K562 (cell line): Measurements from ENCODE around the gene EN2. TPM values are rescaled to one million over a fixed set of nuclear protein-coding genes. Genes with fewer than 3 reads are reported as not detected.

Source experiments
- ATAC-seq: fragments of 200-7000 bp; cut with Tn5 transposase; 3 replicates; pipeline ENCODE4 v1.9.1; 2020; ENCODE audit warnings: moderate library complexity
- BruUV-seq: library from RNA; stranded (reverse); fragments of 400-500 nt; replicated peaks from 2 replicates; lab custom pipeline; 2021; lab: Mats Ljungman, UMichigan
- CTCF ChIA-PET: fragments of 300-600 bp; formaldehyde crosslinking; extraction: SDS; loops from one replicate; lab custom pipeline; 2021; ENCODE audit warnings: low intra/inter-chr PET ratio; lab: Yijun Ruan, JAX
- POLR2A ChIA-PET: fragments of 300-600, 350-650 bp; sonication (Branson Sonifier 250); formaldehyde crosslinking; extraction: SDS; loops from one replicate; lab custom pipeline; 2021; ENCODE audit warnings: antibody characterized with exemption, inconsistent platforms; lab: Yijun Ruan, JAX
- DNase-seq, 4 experiments: peaks; one replicate each; pipeline versions ENCODE4 v3.0.0 to v3.0.0-alpha.2; 2011 to 2018; ENCODE audit warnings: low spot score in 3 of 4, mixed read lengths in 3 of 4; ENCODE audit errors: extremely low read depth in 1 of 4
- FAIRE-seq: peaks from 2 replicates; lab custom pipeline; 2011; peaks lifted over from hg19 to GRCh38; lab: Jason Lieb, UNC
- H2AFZ ChIP-seq: 2 replicates; pipeline ENCODE4 v1.6.0; 2011; ENCODE audit warnings: low read depth, low read length, control low read depth, inconsistent platforms
- H3K27ac ChIP-seq: fragments of 200-600 bp; 3 replicates; pipeline ENCODE4 v1.8.0; 2011; ENCODE audit warnings: low read depth, mild to moderate bottlenecking, control low read depth, inconsistent platforms, low read length, moderate library complexity, mixed read lengths; ENCODE audit errors: extremely low read depth
- H3K27me3 ChIP-seq, 2 experiments: fragments of 300-600 bp in 1 of 2; 2 replicates in 1 of 2; 3 replicates in 1 of 2; pipeline versions ENCODE4 v1.6.0 to v1.8.0; 2011; ENCODE audit warnings: inconsistent platforms in 2 of 2, low read length in 2 of 2, mild to moderate bottlenecking in 1 of 2, mixed read lengths in 1 of 2, moderate library complexity in 1 of 2; ENCODE audit not compliant: control insufficient read depth in 2 of 2, insufficient read depth in 2 of 2
- H3K36me3 ChIP-seq: fragments of 300-600 bp; 3 replicates; pipeline ENCODE4 v1.8.0; 2011; ENCODE audit warnings: mild to moderate bottlenecking, low read length, inconsistent platforms; ENCODE audit not compliant: control insufficient read depth, insufficient read depth
- H3K4me1 ChIP-seq, 2 experiments: fragments of 200-600 bp in 1 of 2; replicated peaks in 1 of 2; 2 replicates in 1 of 2; 3 replicates in 1 of 2; pipeline versions ENCODE4 v1.5.1 to v1.8.0; 2011; ENCODE audit warnings: inconsistent platforms in 2 of 2, low read length in 2 of 2, mild to moderate bottlenecking in 1 of 2, mixed read lengths in 1 of 2, moderate library complexity in 1 of 2; ENCODE audit not compliant: control insufficient read depth in 2 of 2, insufficient read depth in 2 of 2
- H3K4me2 ChIP-seq: 2 replicates; pipeline ENCODE4 v1.6.1; 2011; ENCODE audit warnings: low read length, control low read depth, inconsistent platforms, mixed read lengths; ENCODE audit not compliant: insufficient read depth
- H3K4me3 ChIP-seq: fragments of 200-600 bp; sonication (generic), shearing (Covaris generic); 2 replicates; pipeline ENCODE4 v1.5.1; 2016; ENCODE audit warnings: control low read depth, inconsistent platforms
- H3K79me2 ChIP-seq: fragments of 200-600 bp; 3 replicates; pipeline ENCODE4 v1.8.0; 2011; ENCODE audit warnings: low read length, inconsistent platforms; ENCODE audit not compliant: control insufficient read depth, insufficient read depth
- H3K9ac ChIP-seq, 2 experiments: 2 replicates each; pipeline versions ENCODE4 v1.6.0 to v1.6.1; 2011; ENCODE audit warnings: low read depth in 2 of 2, low read length in 2 of 2, control low read depth in 1 of 2, inconsistent platforms in 1 of 2, mild to moderate bottlenecking in 1 of 2, mixed read lengths in 1 of 2; ENCODE audit not compliant: insufficient read depth in 1 of 2
- H3K9me1 ChIP-seq: one replicate; pipeline ENCODE4 v1.6.0; 2011; ENCODE audit warnings: inconsistent platforms, mild to moderate bottlenecking, low read length, moderate library complexity; ENCODE audit not compliant: control insufficient read depth, insufficient read depth
- H3K9me3 ChIP-seq: replicated peaks from 2 replicates; pipeline ENCODE4 v1.5.1; 2011; ENCODE audit warnings: low read depth, low read length, inconsistent platforms; ENCODE audit not compliant: control insufficient read depth, insufficient read depth
- H4K20me1 ChIP-seq: replicated peaks from 2 replicates; pipeline ENCODE4 v1.6.1; 2011; ENCODE audit warnings: low read length, inconsistent platforms, mixed read lengths; ENCODE audit not compliant: control insufficient read depth, insufficient read depth
- CBX2 ChIP-seq: fragments of 200-600 bp; sonication (generic); IDR thresholded peaks from one replicate; pipeline ENCODE4 v1.6.1; 2012; ENCODE audit warnings: mild to moderate bottlenecking, low read length, inconsistent platforms; ENCODE audit not compliant: insufficient read depth, poor library complexity, severe bottlenecking
- JUND ChIP-seq, 2 experiments: IDR thresholded peaks; 2 replicates in 1 of 2; 3 replicates in 1 of 2; pipeline ENCODE4 v1.6.1; 2011; ENCODE audit warnings: borderline replicate concordance in 2 of 2, low read depth in 2 of 2, low read length in 2 of 2, improper control_type of control experiment in 1 of 2, missing biosample characterization in 1 of 2, missing genetic modification characterization in 1 of 2, missing genetic modification reagents in 1 of 2
- SP2 ChIP-seq: IDR thresholded peaks from 2 replicates; pipeline ENCODE4 v1.6.1; 2011; ENCODE audit warnings: mild to moderate bottlenecking, low read depth, low read length, moderate library complexity; ENCODE audit not compliant: poor library complexity, severe bottlenecking; ENCODE audit errors: extremely low read depth
- ZNF76 ChIP-seq: fragments of 250-450 bp; sonication (Bioruptor Pico); IDR thresholded peaks from 2 replicates; pipeline ENCODE4 v1.4.0; 2020; ENCODE audit warnings: mild to moderate bottlenecking, moderate library complexity, borderline replicate concordance
- WGBS: fragments of 100-300 bp; shearing (Covaris generic); methylation state at CpG from one replicate; pipeline ENCODE4 v1.1.6; 2016; ENCODE audit warnings: low coverage, mixed read lengths; ENCODE audit not compliant: insufficient coverage; ENCODE audit errors: missing lambda C conversion rate; 5-methylcytosine and 5-hydroxymethylcytosine counted together
- in situ Hi-C: fragments of 300-500 bp; cut with MboI; formaldehyde crosslinking; loops from 4 replicates; pipeline ENCODE4 v1.15.0; 2018; ENCODE audit warnings: inconsistent platforms, mixed read lengths
- intact Hi-C: fragments of 100-400 bp; cut with micrococcal nuclease; formaldehyde crosslinking; loops from 2 replicates; pipeline ENCODE4 v1.14.2; 2022
- polyA plus RNA-seq, 8 experiments: library from polyadenylated mRNA; depleted of rRNA in 4 of 8; stranded (reverse) in 5 of 8; unstranded in 3 of 8; fragments of >200 nt; fragmentation: Nextera tagmentation in 2 of 8; fragmentation: Illumina TruSeq in 1 of 8; extraction: Ambion mirVana in 2 of 8; extraction: Trizol in 1 of 8; gene quantifications; 2 replicates each; pipeline versions ENCODE4 v1.2.1 to v1.2.3, GENCODE V29; 2011 to 2014; ENCODE audit warnings: inconsistent platforms in 1 of 8, missing spikeins in 1 of 8
- total RNA-seq, 7 experiments: library from RNA; depleted of rRNA in 6 of 7; stranded (reverse); fragments of >200 nt in 6 of 7; fragmentation: Illumina TruSeq in 2 of 7; extraction: Trizol in 2 of 7; gene quantifications; 2 replicates each; pipeline versions ENCODE4 v1.2.1 to v1.2.3, GENCODE V29; 2011 to 2021; ENCODE audit warnings: low replicate concordance in 1 of 7

The EN2 gene
- total and polyA plus RNA-seq, 9 of the 15 experiments (the other 6 are each of a cell fraction or from before 2014, with no cell fraction given), result 0.04 TPM; not detected in 7

DNA sequence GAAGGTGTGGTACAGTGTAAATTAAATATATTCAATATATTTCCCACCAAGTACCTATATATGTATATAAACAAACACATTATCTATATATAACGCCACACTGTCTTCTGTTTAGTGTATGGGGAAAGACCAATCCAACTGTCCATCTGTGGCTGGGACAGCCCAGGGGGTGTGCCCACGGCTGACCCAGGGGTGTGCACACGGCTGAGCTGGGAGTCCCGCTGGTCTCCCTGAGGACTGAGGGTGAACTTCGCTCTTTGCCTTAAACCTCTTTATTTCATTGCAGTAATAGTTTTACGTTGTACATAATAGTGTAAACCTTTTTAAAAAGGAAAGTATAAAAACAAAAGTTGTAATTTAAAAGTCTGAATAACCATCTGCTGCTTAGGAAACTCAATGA, 6.3 kb downstream of the EN2 start (continued):
- TF ChIP-seq ZNF76 (CRISPR knock-in tag), result no peak
- TF ChIP-seq JUND (IDR thresholded peaks at IDR 0.05; ENCODE audit: borderline replicate concordance, low read depth, low read length), result no peak
- TF ChIP-seq JUND (tag; IDR thresholded peaks at IDR 0.05; ENCODE audit: borderline replicate concordance, low read depth, low read length), result no peak

DNA sequence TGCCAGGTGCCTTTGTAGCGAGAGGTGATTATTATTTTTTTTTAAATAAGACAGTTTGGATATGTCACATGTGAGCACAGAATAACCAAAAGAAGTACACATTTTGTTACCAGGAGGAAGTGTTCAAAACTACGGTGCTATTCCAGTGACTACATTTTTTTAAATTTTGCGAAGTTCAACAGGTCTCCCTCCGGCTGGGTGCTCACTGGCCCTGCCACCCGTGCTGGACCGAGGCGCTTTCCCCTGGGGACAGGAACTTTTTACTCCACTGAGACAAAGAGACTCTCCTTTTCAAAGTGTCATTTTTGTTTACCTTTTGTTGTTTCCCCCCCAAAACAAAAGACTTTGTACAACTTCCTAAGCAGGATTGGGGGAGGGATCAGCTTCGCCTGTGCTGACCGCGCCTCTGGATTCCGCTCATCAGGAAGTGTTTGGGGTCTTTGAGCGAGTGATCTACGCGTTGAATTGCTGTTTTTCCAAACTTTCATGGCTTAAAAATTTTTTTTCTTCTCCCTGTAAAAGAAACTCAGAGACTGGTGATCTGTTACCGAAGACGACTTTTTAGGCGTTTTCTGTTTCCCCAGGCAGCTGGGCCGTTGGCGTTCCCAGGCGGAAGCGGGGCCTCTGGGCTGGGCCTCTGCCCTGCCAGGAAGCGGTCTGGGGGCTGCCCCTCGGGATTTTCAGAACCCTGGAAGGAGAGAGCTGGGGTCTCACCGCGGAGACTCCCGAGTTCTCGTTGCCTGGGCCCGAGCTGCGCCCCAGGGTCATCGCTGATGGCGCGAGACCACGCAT, 7.2 kb downstream of the EN2 start:
- ChIA-PET CTCF (no interaction called here), POLR2A (no interaction called here)
- ATAC-seq (no peak), FAIRE-seq (peak; percentile 49), DNase-seq (no peak)
- in situ Hi-C loops, result no loop called here
- intact Hi-C loops, result no loop called here
- H3K9ac ChIP-seq, result no peak overlapping the region
- H3K4me2 ChIP-seq, result no peak overlapping the region
- no peaks in the 10 kb centered on the region; the same call in 1 of the 2 replicates for H4K20me1 ChIP-seq
- no peaks in the 10 kb centered on the region for H3K36me3 ChIP-seq
- no peak overlapping the region for H3K4me3 ChIP-seq
- no peak overlapping the region for H3K27ac ChIP-seq
- WGBS, result 17% methylated on average over 33 of the region's 33 CpGs
- BruUV-seq, result no TSS peak
- no peak overlapping the region for H2AFZ ChIP-seq
- H3K4me1 ChIP-seq, result peaks cover 0 to 26% of the 10 kb centered on the region in 2 experiments; a peak in 1 of 5 replicates
- TF ChIP-seq SP2 (no peak), CBX2 (peak; percentile 61)
- no peaks in the 10 kb centered on the region for H3K9me3 ChIP-seq
- no peaks in the 10 kb centered on the region for H3K9me1 ChIP-seq
- no peaks in the 10 kb centered on the region for H3K79me2 ChIP-seq
- H3K27me3 ChIP-seq, result peaks cover 72 to 83% of the 10 kb centered on the region in 2 experiments
